ENCODE measurements around the gene IVD.
A peak's percentile ranks its signal among the peaks of the same experiment; 100 is the strongest.

The IVD gene

GRCh38 chr15:40439960-40440742 is 34.6 kb downstream of the IVD start:
- DNase-seq: no peak

GRCh38 chr15:40440743-40441564 is 35.4 kb downstream of the IVD start, which contains the start of gene BAHD1:
BAHD1 (plus strand) TSS chr15:40440953; CDS start chr15:40458465, 17,512 bp downstream.
- peak; percentile 90 for DNase-seq

GRCh38 chr15:40441565-40442531 is 36.3 kb downstream of the IVD start:
- no peak for DNase-seq

- DNase-seq: no peak
Observed at GRCh38 chr15:40443255-40443654, 37.7 kb downstream of the IVD start.

GRCh38 chr15:40443846-40444245 is 38.3 kb downstream of the IVD start:
- no peak for DNase-seq

DNA sequence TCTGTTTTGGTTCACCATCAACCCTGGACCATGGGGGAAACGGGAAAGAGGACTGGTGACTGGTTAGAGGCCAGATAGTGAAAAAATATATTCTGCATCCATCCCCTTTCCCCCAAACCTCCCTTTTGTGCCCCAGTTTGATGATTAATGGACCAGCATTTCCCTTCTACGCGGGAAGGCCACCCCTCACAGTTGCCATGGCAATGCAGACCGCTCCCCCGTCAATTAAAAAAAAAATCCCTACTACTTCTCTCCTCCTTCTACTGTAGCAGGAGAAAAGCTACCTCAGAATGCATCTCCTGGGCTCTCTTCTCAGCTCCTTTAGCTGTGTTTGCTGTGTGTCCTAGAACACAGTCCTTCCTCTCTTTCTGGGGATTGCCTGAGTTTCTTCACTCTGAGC is 39.1 kb downstream of the IVD start:
- no peak for DNase-seq

DNA sequence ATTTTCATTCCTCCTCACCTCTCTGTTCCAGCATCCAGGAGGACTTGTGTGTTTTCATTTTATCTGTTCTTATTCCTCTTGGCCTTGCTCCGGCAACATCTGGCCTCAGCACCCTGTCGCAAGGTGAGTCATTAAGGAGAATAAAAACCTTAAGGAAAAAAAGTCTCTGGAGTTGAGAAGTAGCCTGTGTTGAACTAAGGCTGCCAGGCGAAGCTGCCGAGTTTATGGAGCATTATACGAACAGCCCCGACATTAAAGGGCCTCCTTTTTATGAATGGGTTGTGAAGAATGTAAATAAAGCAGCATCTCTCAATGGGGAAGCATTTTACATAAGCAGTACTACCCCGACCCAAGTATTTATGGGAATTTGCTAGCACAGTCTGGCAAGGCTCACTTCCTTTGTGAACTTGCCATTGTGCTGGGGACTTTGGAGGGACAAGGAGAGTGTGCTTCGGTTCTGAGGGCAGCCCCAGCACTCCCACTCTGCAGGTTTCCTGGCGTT is 39.9 kb downstream of the IVD start:
- no peak for DNase-seq

GRCh38 chr15:40446144-40446543 is 40.5 kb downstream of the IVD start:
- no peak for DNase-seq

DNA sequence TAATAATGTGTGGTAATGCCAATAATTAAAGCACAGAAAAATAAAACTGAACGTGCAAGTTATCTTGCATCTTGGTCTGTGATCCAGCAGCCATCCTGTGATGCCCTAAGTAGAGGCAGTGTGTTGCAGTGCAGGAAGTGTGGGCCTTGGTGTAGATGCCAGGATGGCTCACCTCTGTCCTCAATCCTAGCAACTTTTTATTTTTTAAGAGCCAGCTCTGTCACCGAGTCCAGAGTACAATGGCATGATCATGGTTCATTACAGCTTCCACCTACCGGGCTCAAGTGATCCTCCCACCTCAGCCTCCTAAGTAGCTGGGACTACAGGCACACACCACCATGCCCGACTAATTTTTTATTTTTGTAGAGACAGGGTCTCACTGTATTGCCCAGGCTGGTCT is 42.8 kb downstream of the IVD start:
- DNase-seq: no peak

GRCh38 chr15:40449275-40449674 is 43.7 kb downstream of the IVD start:
- no peak for DNase-seq

DNA sequence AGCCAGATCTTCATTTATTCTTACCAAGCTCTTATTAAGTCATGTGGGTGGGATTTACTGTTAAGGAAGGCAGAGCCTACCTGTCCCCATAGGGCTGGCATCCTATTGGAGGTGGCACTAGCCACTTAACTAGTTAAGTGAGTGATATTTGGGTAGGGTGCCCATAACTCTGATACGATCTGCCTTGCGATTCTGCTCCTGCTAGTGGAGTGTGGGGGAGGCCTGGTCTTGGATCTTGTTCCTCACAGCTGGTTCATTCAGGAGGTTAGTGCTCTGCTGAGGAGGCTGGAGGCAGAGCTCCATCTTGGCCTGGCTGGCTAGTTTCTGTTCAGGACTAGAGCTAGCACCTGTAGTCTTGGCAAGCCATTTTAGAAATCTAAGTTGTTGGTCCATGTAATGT is 44.5 kb downstream of the IVD start:
- DNase-seq: no peak

DNA sequence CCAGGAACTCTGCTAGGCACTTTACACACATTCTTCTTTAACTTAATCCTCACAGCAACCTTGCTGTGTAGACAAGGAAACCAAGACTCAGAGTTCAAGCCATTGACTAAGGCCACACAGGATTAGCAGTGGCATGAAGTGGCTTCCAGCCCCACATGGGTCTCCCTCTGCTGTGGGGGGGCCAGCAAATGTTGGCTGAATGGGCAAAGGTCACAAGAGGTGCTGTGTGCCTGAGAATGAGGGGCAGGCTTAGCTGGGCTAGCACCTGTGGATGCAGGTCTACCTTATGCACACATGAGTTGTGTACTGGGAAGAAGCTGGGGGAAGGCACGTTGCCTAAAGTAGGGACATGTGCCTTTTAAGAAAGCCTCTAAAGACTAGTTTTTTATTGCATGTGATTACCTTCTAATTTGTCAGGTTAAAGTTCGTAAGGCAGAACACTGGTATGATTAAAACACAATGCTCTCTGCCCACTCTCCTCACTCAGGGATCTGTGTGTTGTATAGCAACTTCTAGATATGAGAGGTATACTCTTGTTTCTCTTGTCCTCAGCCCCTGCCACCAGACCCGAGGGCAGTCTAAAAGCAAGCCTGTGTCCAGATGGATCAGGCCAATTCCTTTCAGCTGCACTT is 46.0 kb downstream of the IVD start:
- DNase-seq: no peak

DNA sequence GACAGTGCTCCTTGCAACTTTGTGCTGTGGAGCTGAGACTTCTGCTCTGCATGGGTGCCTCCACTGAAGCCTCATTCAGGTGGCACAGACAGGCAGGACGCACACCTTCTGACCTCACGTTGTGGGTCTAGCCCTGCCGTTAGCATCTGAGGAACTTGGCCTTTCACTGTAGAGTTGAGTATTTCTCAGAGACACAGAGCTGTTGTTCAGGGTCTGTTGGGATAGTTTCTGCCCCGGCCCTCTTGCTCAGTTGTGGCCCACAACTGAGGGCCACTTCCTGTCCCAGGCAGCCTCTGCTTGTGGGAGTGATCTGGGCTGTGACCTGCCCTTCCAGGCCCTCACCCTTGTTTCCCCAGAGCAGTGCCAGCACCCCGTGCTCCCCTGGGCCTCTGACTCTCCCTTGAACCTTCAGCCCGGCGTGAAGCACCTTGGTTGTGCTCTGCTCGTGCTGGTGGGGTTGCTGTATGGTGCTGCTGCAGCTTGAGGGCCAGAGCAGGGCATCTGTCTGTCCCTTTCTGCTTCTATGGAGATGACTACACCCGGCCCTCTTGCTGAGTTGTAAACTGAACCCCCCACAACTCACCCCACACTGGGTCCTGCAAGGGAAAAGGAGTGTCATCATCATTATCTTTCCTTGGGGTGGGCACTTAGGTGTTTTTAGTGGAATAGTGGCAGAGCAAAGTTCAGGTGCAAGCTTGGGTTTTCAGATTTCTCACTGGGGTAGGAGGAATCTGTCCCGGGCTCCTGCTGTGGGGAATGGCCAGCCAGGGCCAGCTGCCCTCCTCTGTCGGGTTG is 46.9 kb downstream of the IVD start:
- DNase-seq: no peak

GRCh38 chr15:40453941-40454340 is 48.3 kb downstream of the IVD start:
- DNase-seq: peak; percentile 33

GRCh38 chr15:40454904-40455391 is 49.4 kb downstream of the IVD start:
- DNase-seq: no peak

GRCh38 chr15:40456299-40456712 is 50.7 kb downstream of the IVD start:
- DNase-seq: no peak

DNA sequence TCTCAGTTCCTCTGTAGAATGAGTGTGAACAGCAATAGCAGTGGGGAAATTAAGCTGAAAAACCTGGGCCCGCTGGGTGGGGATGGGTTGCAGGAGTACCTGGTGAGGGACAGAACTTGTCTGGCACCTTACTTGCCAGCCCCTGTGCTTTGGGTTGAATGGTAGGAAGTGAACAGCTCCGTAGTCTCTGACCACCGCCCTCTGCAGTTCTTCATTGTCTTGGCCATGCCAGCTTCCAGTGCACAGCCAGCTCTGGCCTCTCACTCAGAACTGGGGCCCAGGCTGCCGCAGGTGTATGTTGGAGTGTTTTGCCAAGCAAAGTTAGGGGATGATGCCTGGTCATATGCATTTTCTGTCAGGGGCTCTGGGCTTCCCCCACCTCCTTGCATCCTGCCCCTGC is 51.1 kb downstream of the IVD start:
- DNase-seq: no peak

DNA sequence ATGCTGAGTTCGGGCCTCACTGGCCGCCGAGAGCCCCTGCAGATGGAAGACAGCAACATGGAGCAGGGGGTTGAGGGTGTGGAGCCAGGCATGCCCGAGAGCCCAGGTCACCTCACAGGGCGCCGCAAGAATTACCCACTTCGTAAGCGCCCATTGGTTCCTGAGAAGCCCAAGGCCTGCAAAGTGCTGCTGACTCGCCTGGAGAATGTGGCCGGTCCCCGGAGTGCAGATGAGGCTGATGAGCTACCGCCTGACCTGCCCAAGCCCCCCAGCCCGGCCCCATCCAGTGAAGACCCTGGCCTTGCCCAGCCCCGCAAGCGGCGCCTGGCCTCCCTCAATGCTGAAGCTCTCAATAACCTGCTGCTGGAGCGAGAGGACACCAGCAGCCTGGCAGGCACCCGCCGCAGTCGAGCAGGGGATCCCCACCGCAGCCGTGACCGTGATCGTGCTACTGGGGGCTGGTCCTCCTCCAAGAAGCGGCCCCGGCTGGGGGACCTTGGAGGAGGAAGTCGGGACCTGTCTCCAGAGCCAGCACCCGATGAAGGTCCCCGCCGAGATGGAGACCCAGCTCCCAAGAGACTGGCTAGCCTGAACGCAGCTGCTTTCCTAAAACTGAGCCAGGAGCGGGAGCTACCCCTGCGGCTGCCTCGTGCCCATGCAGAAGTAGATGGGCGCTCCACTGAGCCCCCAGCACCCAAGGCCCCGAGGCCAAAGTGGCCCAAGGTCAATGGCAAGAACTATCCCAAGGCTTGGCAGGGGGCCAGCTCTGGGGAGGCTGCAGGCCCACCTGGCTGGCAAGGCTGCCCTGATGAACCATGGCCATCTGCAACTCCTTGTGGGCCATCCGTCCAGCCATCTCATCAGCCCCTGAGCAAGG is 53.1 kb downstream of the IVD start:
- DNase-seq: no peak

DNA sequence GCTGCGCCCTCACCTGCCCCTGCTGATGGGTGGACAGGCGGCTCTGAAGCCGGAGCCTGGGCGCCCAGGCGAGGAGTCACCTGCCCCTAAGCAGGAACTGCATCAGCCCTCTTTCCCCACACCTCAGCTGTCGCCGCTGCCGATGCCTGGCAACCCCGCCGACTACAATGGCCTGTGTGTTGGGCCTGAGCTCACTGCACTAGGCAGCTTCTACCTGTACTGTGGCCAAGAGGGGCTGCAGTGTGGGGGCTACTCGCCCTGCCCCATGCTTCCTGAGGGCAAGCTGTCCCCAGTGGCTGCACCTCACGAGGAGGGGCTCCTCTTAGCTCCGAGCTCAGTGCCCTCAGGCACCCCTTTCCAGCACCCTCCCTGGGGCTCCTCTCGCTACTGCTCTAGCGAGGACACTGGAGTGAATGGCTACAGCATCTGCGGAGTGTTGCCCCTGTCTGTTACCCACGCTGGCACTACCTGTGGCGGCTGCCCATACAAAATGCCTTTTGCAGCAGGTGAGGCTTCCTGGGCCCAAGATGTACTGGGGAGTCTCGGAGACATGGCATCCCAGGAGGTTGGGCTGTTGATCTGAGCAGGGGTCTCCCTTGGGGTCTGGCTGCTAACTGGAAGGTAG is 53.9 kb downstream of the IVD start:
- no peak for DNase-seq

DNA sequence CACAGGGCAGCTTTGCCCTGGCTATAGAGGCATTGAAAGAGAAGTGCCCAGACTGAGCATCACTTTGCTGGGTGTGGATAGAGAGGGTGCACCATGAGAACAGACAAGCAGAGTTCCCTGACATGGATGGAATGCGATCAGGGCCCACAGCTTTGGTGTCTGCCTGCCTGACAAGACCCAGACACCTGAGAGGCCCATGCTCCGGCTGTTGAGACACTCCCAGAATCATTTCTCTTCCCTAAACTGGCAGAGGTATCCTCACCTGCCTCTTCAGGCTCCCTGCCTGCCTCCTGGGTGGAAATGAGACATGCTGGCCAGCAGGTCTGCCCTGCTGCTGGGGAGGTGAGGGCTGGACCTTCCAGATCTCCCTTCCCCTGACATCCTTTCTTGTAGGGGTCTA is 54.8 kb downstream of the IVD start:
- DNase-seq: no peak

All from activated effector memory CD4-positive, alpha-beta T cell treated with Interleukin-2 at 50 U/mL for 16 hours (primary cell).